GM19468 (cell line): ENCODE data around the gene AWAT1.
A peak's percentile ranks its signal among the peaks of the same experiment; 100 is the strongest.
"Not testable (repeated sequence)": the region's sequence is repeated elsewhere in the genome, so short reads cannot be mapped to it uniquely, and the experiment has no call there.

Experiments
- ATAC-seq: cut with Tn5 transposase; IDR thresholded peaks from one replicate; pipeline ENCODE4 v1.9.1; 2021; ENCODE audit warnings: mild to moderate bottlenecking, moderate library complexity, moderate number of reproducible peaks; ENCODE audit not compliant: unreplicated experiment; ENCODE audit errors: extremely low read depth

AWAT1 gene

GRCh38 chrX:70234355-70234754 lies at the start of gene AWAT1:
Gene AWAT1 (plus strand): TSS chrX:70234655. CDS start chrX:70234696, 41 bp downstream.
- ATAC-seq: no peak

- no peak for ATAC-seq
Observed at GRCh38 chrX:70190225-70190624, 44.2 kb upstream of the AWAT1 start.

GRCh38 chrX:70196961-70197720 lies 37.3 kb upstream of the AWAT1 start:
- ATAC-seq: peak; percentile 63

GRCh38 chrX:70201732-70202131 lies 32.7 kb upstream of the AWAT1 start:
- no peak for ATAC-seq

GRCh38 chrX:70208479-70208878 lies 26.0 kb upstream of the AWAT1 start:
- ATAC-seq: no peak

GRCh38 chrX:70209570-70209969 lies 24.9 kb upstream of the AWAT1 start:
- not testable (repeated sequence) for ATAC-seq

- no peak for ATAC-seq
Observed at GRCh38 chrX:70219938-70220764, 14.3 kb upstream of the AWAT1 start.

GRCh38 chrX:70226048-70226447 lies 8.4 kb upstream of the AWAT1 start:
- ATAC-seq: no peak

- no peak for ATAC-seq
Observed at GRCh38 chrX:70226687-70227086, 7.8 kb upstream of the AWAT1 start.

- no peak for ATAC-seq
Observed at GRCh38 chrX:70231666-70232065, 2.8 kb upstream of the AWAT1 start.

- ATAC-seq: no peak
Observed at GRCh38 chrX:70240751-70241150, 6.3 kb downstream of the AWAT1 start.

- no peak for ATAC-seq
Observed at GRCh38 chrX:70241501-70241900, 7.0 kb downstream of the AWAT1 start.

GRCh38 chrX:70243601-70244000 lies 9.1 kb downstream of the AWAT1 start:
- not testable (repeated sequence) for ATAC-seq

- no peak for ATAC-seq
Observed at GRCh38 chrX:70244881-70245280, 10.4 kb downstream of the AWAT1 start.

- no peak for ATAC-seq
Observed at GRCh38 chrX:70247252-70247651, 12.8 kb downstream of the AWAT1 start.

GRCh38 chrX:70252491-70252890 lies 18.0 kb downstream of the AWAT1 start:
- no peak for ATAC-seq

- no peak for ATAC-seq
Observed at GRCh38 chrX:70253377-70254062, 19.1 kb downstream of the AWAT1 start.

GRCh38 chrX:70254063-70254400 lies 19.6 kb downstream of the AWAT1 start:
- no peak for ATAC-seq

- no peak for ATAC-seq
Observed at GRCh38 chrX:70254909-70255308, 20.5 kb downstream of the AWAT1 start.

GRCh38 chrX:70255452-70255851 lies 21.0 kb downstream of the AWAT1 start:
- ATAC-seq: no peak
